Right atrium auricular region (tissue), 2 donors: ENCODE measurements around the gene BEND2. TPM values are rescaled to one million over a fixed set of nuclear protein-coding genes. Genes with fewer than 3 reads are reported as not detected.
A peak's percentile ranks its signal among the peaks of the same experiment; 100 is the strongest.

Experiments used
- DNase-seq: peaks from one replicate; pipeline ENCODE4 v3.0.0-alpha.2; 2019; ENCODE audit warnings: low spot score
- H3K27ac ChIP-seq, 2 donors: fragments of 200-600 bp; sonication (generic); 1 replicate in 1 of 2; 2 replicates in 1 of 2; pipeline ENCODE4 v1.5.1; 2016 to 2019
- H3K27me3 ChIP-seq, 2 donors: fragments of 200-600 bp; sonication (generic); one replicate each; pipeline versions ENCODE4 v1.5.1 to v1.6.0; 2017 to 2019
- H3K36me3 ChIP-seq: fragments of 200-600 bp; sonication (generic); one replicate; pipeline ENCODE4 v1.5.1; 2016
- H3K4me1 ChIP-seq, 2 donors: fragments of 200-600 bp; sonication (generic); one replicate each; pipeline versions ENCODE4 v1.5.1 to v1.6.0; 2017 to 2019
- H3K4me3 ChIP-seq, 2 donors: fragments of 200-600 bp; sonication (generic); 1 replicate in 1 of 2; 2 replicates in 1 of 2; pipeline ENCODE4 v1.5.1; 2017 to 2019; ENCODE audit warnings: mild to moderate bottlenecking in 1 of 2, moderate library complexity in 1 of 2
- H3K9me3 ChIP-seq, 2 donors: fragments of 200-600 bp; sonication (generic); one replicate each; pipeline ENCODE4 v1.5.1; 2019
- CTCF ChIP-seq, 2 donors: fragments of 200-600 bp; sonication (generic); IDR thresholded peaks; one replicate each; pipeline ENCODE4 v1.5.1; 2019; ENCODE audit warnings: antibody characterized with exemption in 2 of 2
- total RNA-seq, 2 donors: library from RNA; depleted of rRNA; stranded (reverse); fragments of >200 nt; gene quantifications; one replicate each; pipeline ENCODE4 v1.1.0, GENCODE V29; 2016

Gene BEND2
- total RNA-seq, 2 donors from 2014 or later: not detected

- Histone ChIP-seq H3K27me3 (no peaks in the 10 kb centered on the region), H3K4me3 (no peak overlapping the region), H3K27ac (peak overlapping the region; percentile 3 to 76), H3K4me1 (no peaks in the 10 kb centered on the region), H3K9me3 (no peaks in the 10 kb centered on the region), H3K36me3 (no peaks in the 10 kb centered on the region)
- TF ChIP-seq CTCF (IDR thresholded peaks at IDR 0.05): no peak
- DNase-seq: no peak
These were observed 46.5 kb downstream of the BEND2 start for GRCh38 chrX:18174209-18174608.

GRCh38 chrX:18173494-18174180 lies 47.0 kb downstream of the BEND2 start:
- TF ChIP-seq CTCF (IDR thresholded peaks at IDR 0.05): no peak
- no peaks in the 10 kb centered on the region for H3K27me3 ChIP-seq
- no peaks in the 10 kb centered on the region for H3K9me3 ChIP-seq
- H3K4me1 ChIP-seq: no peaks in the 10 kb centered on the region
- H3K27ac ChIP-seq: peak overlapping the region; percentile 3 to 79
- no peaks in the 10 kb centered on the region for H3K36me3 ChIP-seq
- DNase-seq: peak; percentile 58
- no peak overlapping the region for H3K4me3 ChIP-seq

GRCh38 chrX:18172970-18173369 lies 47.7 kb downstream of the BEND2 start:
- H3K4me3 ChIP-seq: no peak overlapping the region
- no peak for TF ChIP-seq CTCF (IDR thresholded peaks at IDR 0.05)
- no peak for DNase-seq
- no peaks in the 10 kb centered on the region for H3K27me3 ChIP-seq
- H3K36me3 ChIP-seq: no peaks in the 10 kb centered on the region
- peak overlapping the region in 1 of 2 donors; percentile 79 for H3K27ac ChIP-seq
- no peaks in the 10 kb centered on the region for H3K9me3 ChIP-seq
- no peaks in the 10 kb centered on the region for H3K4me1 ChIP-seq

- no peak for DNase-seq
These were observed 49.8 kb downstream of the BEND2 start for GRCh38 chrX:18170910-18171309.

GRCh38 chrX:18166068-18166467 lies 54.6 kb downstream of the BEND2 start:
- no peak for TF ChIP-seq CTCF (IDR thresholded peaks at IDR 0.05)
- Histone ChIP-seq H3K4me1 (no peaks in the 10 kb centered on the region), H3K36me3 (no peaks in the 10 kb centered on the region), H3K27me3 (no peaks in the 10 kb centered on the region), H3K27ac (no peak overlapping the region), H3K9me3 (no peaks in the 10 kb centered on the region), H3K4me3 (no peak overlapping the region)
- DNase-seq: no peak

More at GRCh38 chrX:18170910-18171309, 49.8 kb downstream of the BEND2 start:
- no peak overlapping the region for H3K27ac ChIP-seq
- no peak overlapping the region for H3K4me3 ChIP-seq
- TF ChIP-seq CTCF (IDR thresholded peaks at IDR 0.05): no peak
- no peaks in the 10 kb centered on the region for H3K9me3 ChIP-seq
- no peaks in the 10 kb centered on the region for H3K27me3 ChIP-seq
- H3K4me1 ChIP-seq: no peaks in the 10 kb centered on the region
- no peaks in the 10 kb centered on the region for H3K36me3 ChIP-seq

- no peak overlapping the region for H3K4me3 ChIP-seq
- TF ChIP-seq CTCF (IDR thresholded peaks at IDR 0.05): no peak
- H3K27me3 ChIP-seq: no peaks in the 10 kb centered on the region
- H3K4me1 ChIP-seq: no peaks in the 10 kb centered on the region
- DNase-seq: no peak
- H3K27ac ChIP-seq: no peak overlapping the region
- H3K36me3 ChIP-seq: no peaks in the 10 kb centered on the region
- H3K9me3 ChIP-seq: no peaks in the 10 kb centered on the region
These were observed 60.3 kb downstream of the BEND2 start for GRCh38 chrX:18160369-18160768.
